SK-N-SH treated with all-trans-retinoic acid at 6 μM for 48 hours (cell line): ENCODE measurements around the gene ATP6V1G1.

Experiments
- ARNTL ChIP-seq: fragments of 450-650 bp; formaldehyde crosslinking; IDR thresholded peaks from 2 replicates; pipeline ENCODE4 v1.5.0; 2020; ENCODE audit warnings: low read depth, mild to moderate bottlenecking, moderate library complexity, borderline replicate concordance
- BACH2 ChIP-seq: fragments of 250-450 bp; sonication (Bioruptor Pico); IDR thresholded peaks from 2 replicates; pipeline ENCODE4 v1.9.0; 2021; ENCODE audit warnings: mild to moderate bottlenecking, borderline replicate concordance
- CSDC2 ChIP-seq: fragments of 250-450 bp; sonication (Bioruptor Pico); IDR thresholded peaks from 2 replicates; pipeline ENCODE4 v1.5.0; 2020; ENCODE audit warnings: mild to moderate bottlenecking, moderate library complexity
- GLIS3 ChIP-seq: fragments of 250-450 bp; sonication (Bioruptor Pico); IDR thresholded peaks from 2 replicates; pipeline ENCODE4 v1.5.0; 2020; ENCODE audit warnings: mild to moderate bottlenecking, moderate library complexity
- RARB ChIP-seq: fragments of 250-450 bp; sonication (Bioruptor Pico); IDR thresholded peaks from 2 replicates; pipeline ENCODE4 v1.8.0; 2021; ENCODE audit warnings: mild to moderate bottlenecking, moderate library complexity
- SNAI2 ChIP-seq: fragments of 250-450 bp; sonication (Bioruptor Pico); IDR thresholded peaks from 2 replicates; pipeline ENCODE4 v1.5.0; 2020; ENCODE audit warnings: mild to moderate bottlenecking, moderate library complexity
- TOX ChIP-seq: fragments of 250-450 bp; sonication (Bioruptor Pico); IDR thresholded peaks from 2 replicates; pipeline ENCODE4 v1.8.0; 2021; ENCODE audit warnings: mild to moderate bottlenecking, moderate library complexity, borderline replicate concordance
- ZC3H10 ChIP-seq: fragments of 250-450 bp; sonication (Bioruptor Pico); IDR thresholded peaks from 2 replicates; pipeline ENCODE4 v1.5.1; 2021; ENCODE audit warnings: mild to moderate bottlenecking, moderate library complexity
- ZFP3 ChIP-seq: fragments of 250-450 bp; sonication (Bioruptor Pico); IDR thresholded peaks from 2 replicates; pipeline ENCODE4 v1.5.0; 2020; ENCODE audit warnings: mild to moderate bottlenecking, moderate library complexity
- ZFP30 ChIP-seq: fragments of 450-650 bp; formaldehyde crosslinking; IDR thresholded peaks from 2 replicates; pipeline ENCODE4 v1.5.0; 2022; ENCODE audit warnings: mild to moderate bottlenecking, moderate library complexity
- TF ChIP-seq, protein P1 (sequence below): fragments of 250-450 bp; sonication (Bioruptor Pico); IDR thresholded peaks from 2 replicates; pipeline ENCODE4 v1.8.0; 2020; ENCODE audit warnings: mild to moderate bottlenecking, moderate library complexity, borderline replicate concordance
- TF ChIP-seq, protein P2 (sequence below): fragments of 250-450 bp; sonication (Bioruptor Pico); IDR thresholded peaks from 2 replicates; pipeline ENCODE4 v1.5.1; 2020; ENCODE audit warnings: low read depth, mild to moderate bottlenecking, moderate library complexity
- TF ChIP-seq, protein P3 (sequence below): fragments of 250-450 bp; sonication (Bioruptor Pico); IDR thresholded peaks from 2 replicates; pipeline ENCODE4 v1.5.1; 2021; ENCODE audit warnings: mild to moderate bottlenecking, moderate library complexity
- TF ChIP-seq, protein P4 (sequence below): fragments of 250-450 bp; sonication (Bioruptor Pico); IDR thresholded peaks from 2 replicates; pipeline ENCODE4 v1.5.0; 2020; ENCODE audit warnings: mild to moderate bottlenecking, moderate library complexity

DNA sequence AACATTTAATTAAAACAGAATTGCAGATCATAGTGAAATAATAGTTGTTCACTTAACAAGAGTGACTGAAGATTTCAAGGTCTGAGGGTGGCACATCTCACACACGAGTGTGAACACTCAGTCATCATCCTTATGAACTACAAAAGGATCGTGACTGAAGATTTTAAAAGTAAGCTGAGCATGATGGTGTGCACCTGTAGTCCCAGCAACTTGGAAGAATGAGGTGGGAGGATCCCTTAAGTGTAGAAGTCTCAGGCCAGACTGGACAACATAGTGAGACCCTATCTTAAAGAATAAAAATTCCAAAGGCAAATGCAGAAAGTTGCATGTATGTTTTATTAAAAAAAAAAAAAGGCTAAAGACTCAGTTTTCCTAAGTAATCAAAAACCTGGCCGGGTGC is 22.4 kb upstream of the ATP6V1G1 start:
- TF ChIP-seq, protein P1, sequence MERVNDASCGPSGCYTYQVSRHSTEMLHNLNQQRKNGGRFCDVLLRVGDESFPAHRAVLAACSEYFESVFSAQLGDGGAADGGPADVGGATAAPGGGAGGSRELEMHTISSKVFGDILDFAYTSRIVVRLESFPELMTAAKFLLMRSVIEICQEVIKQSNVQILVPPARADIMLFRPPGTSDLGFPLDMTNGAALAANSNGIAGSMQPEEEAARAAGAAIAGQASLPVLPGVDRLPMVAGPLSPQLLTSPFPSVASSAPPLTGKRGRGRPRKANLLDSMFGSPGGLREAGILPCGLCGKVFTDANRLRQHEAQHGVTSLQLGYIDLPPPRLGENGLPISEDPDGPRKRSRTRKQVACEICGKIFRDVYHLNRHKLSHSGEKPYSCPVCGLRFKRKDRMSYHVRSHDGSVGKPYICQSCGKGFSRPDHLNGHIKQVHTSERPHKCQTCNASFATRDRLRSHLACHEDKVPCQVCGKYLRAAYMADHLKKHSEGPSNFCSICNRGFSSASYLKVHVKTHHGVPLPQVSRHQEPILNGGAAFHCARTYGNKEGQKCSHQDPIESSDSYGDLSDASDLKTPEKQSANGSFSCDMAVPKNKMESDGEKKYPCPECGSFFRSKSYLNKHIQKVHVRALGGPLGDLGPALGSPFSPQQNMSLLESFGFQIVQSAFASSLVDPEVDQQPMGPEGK (CRISPR knock-in tag), result no peak
- TF ChIP-seq BACH2 (CRISPR knock-in tag), result no peak
- TF ChIP-seq, protein P2, sequence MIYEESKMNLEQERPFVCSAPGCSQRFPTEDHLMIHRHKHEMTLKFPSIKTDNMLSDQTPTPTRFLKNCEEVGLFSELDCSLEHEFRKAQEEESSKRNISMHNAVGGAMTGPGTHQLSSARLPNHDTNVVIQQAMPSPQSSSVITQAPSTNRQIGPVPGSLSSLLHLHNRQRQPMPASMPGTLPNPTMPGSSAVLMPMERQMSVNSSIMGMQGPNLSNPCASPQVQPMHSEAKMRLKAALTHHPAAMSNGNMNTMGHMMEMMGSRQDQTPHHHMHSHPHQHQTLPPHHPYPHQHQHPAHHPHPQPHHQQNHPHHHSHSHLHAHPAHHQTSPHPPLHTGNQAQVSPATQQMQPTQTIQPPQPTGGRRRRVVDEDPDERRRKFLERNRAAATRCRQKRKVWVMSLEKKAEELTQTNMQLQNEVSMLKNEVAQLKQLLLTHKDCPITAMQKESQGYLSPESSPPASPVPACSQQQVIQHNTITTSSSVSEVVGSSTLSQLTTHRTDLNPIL (CRISPR knock-in tag), result no peak
- no peak for TF ChIP-seq SNAI2 (CRISPR knock-in tag)
- TF ChIP-seq, protein P3, sequence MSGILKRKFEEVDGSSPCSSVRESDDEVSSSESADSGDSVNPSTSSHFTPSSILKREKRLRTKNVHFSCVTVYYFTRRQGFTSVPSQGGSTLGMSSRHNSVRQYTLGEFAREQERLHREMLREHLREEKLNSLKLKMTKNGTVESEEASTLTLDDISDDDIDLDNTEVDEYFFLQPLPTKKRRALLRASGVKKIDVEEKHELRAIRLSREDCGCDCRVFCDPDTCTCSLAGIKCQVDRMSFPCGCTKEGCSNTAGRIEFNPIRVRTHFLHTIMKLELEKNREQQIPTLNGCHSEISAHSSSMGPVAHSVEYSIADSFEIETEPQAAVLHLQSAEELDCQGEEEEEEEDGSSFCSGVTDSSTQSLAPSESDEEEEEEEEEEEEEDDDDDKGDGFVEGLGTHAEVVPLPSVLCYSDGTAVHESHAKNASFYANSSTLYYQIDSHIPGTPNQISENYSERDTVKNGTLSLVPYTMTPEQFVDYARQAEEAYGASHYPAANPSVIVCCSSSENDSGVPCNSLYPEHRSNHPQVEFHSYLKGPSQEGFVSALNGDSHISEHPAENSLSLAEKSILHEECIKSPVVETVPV, result no peak
- no peak for TF ChIP-seq ZFP3 (CRISPR knock-in tag)
- TF ChIP-seq CSDC2 (CRISPR knock-in tag), result no peak
- no peak for TF ChIP-seq ZFP30 (CRISPR knock-in tag)
- no peak for TF ChIP-seq ARNTL (CRISPR knock-in tag)
- no peak for TF ChIP-seq GLIS3 (CRISPR knock-in tag)
- TF ChIP-seq, protein P4, sequence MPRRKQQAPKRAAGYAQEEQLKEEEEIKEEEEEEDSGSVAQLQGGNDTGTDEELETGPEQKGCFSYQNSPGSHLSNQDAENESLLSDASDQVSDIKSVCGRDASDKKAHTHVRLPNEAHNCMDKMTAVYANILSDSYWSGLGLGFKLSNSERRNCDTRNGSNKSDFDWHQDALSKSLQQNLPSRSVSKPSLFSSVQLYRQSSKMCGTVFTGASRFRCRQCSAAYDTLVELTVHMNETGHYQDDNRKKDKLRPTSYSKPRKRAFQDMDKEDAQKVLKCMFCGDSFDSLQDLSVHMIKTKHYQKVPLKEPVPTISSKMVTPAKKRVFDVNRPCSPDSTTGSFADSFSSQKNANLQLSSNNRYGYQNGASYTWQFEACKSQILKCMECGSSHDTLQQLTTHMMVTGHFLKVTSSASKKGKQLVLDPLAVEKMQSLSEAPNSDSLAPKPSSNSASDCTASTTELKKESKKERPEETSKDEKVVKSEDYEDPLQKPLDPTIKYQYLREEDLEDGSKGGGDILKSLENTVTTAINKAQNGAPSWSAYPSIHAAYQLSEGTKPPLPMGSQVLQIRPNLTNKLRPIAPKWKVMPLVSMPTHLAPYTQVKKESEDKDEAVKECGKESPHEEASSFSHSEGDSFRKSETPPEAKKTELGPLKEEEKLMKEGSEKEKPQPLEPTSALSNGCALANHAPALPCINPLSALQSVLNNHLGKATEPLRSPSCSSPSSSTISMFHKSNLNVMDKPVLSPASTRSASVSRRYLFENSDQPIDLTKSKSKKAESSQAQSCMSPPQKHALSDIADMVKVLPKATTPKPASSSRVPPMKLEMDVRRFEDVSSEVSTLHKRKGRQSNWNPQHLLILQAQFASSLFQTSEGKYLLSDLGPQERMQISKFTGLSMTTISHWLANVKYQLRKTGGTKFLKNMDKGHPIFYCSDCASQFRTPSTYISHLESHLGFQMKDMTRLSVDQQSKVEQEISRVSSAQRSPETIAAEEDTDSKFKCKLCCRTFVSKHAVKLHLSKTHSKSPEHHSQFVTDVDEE (CRISPR knock-in tag), result no peak
- TF ChIP-seq RARB (CRISPR knock-in tag), result no peak
- no peak for TF ChIP-seq TOX (CRISPR knock-in tag)
- no peak for TF ChIP-seq ZC3H10 (CRISPR knock-in tag)
